Measurements from ENCODE around the gene RBMS3.
"Not testable (repeated sequence)": the region's sequence is repeated elsewhere in the genome, so short reads cannot be mapped to it uniquely, and the experiment has no call there.

RBMS3 gene

DNA sequence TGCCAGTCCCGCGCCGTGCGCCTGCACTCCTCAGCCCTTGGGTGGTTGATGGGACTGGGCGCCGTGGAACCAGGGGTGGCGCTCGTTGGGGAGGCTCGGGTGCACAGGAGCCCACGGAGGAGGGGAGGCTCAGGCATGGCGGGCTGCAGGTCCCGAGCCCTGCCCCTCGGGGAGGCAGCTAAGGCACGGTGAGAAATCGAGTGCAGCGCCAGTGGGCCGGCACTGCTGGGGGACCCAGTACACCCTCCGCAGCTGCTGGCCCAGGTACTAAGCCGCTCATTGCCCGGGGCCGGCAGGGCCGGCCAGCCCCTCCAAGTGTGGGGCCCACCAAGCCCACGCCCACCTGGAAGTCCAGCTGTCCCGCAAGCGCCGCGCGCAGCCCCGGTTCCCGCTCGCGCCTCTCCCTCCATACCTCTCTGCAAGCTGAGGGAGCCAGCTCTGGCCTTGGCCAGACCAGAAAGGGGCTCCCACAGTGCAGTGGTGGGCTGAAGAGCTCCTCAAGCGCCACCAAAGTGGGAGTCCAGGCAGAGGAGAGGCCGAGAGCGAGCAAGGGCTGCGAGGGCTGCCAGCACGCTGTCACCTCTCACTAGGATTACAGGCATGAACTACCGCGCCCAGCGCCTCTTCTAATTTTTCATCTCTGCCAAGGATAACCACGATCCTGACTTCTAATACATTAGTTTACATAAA is 192.8 kb downstream of the RBMS3 start:
- DNase-seq (ENCODE audit: low read depth in 1 of 2, low spot score in 1 of 2) = not testable (repeated sequence)

DNA sequence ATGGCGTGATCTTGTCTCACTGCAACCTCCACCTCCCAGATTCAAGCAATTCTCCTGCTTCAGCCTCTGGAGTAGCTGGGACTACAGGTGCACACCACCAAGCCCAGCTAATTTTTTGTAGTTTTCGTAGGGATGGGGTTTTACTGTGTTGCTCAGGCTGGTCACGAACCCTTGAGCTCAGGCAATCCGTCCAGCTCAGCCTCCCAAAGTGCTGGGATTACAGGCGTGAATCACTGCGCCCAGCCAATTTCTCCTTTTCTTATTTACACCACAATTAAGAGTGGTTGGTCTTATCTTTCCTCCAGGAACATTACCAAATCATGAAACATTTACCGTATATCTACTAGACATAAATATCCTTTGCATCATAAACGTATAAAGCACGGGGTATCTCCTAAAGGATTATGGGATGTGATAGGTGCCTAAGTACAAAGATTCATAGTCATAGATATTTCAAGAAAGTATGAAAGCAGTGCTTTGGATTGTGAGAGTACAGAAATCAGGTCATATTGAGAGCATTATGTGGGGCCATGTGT is 194.5 kb downstream of the RBMS3 start:
- DNase-seq (ENCODE audit: low read depth in 1 of 2, low spot score in 1 of 2) = no peak

DNA sequence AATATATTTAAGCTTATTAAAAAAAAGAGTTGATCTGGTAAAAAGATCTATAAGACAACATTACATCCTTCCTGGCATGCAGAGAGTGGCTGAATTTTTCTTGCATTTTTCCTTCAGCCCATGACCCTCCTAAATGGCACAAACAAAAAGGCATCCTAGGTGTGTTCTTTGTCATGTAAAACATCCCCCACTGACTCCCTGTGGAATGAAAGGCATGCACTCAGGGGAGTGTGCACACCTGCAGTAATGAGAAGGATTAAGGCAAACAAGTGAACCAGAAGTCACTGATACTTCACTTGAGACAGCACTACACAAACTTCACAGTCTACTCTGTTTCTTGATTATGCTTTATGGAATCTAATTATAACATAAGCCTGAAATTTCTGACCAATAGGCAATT is 195.0 kb downstream of the RBMS3 start:
- DNase-seq (ENCODE audit: low read depth in 1 of 2, low spot score in 1 of 2) = no peak

DNA sequence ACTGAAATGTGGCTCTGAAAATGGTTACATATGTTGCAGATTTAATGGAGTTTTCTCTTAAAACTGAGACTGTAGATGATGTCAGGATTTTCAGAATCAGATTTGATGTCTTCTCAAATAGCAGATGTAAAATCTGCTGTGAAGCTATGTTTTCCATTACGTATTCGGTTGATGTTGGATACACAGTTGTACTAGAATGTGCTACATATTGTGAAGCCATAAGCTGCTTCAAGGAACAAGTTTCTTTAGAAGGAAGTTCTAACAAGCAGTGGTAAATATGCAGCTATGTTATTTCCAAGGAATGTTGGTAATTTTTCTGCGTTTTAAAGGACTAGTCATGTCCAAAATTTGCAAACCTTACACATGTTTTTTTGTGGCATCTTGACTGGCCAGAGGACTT is 197.7 kb downstream of the RBMS3 start:
- no peak for DNase-seq (ENCODE audit: low read depth in 1 of 2, low spot score in 1 of 2)

DNA sequence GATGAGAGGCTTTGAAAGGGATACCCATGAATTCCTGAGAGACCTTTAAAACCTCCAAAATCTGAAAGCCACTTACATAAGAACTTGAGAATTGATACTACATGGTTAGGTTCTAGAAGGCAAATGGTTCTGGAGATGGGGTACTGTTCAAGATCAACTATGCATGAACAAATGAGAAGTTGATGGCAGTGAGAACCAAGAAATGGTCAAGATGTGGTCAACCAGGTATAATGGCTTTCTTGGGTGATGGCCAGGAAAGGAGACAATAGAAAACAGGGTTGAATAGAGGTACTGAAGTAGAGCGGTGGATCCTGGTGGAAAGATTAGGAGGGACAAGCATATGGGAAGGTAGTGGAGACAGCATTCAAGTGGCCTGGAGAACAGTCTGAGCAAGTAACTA is 200.4 kb downstream of the RBMS3 start:
- no peak for DNase-seq (ENCODE audit: low read depth in 1 of 2, low spot score in 1 of 2)

DNA sequence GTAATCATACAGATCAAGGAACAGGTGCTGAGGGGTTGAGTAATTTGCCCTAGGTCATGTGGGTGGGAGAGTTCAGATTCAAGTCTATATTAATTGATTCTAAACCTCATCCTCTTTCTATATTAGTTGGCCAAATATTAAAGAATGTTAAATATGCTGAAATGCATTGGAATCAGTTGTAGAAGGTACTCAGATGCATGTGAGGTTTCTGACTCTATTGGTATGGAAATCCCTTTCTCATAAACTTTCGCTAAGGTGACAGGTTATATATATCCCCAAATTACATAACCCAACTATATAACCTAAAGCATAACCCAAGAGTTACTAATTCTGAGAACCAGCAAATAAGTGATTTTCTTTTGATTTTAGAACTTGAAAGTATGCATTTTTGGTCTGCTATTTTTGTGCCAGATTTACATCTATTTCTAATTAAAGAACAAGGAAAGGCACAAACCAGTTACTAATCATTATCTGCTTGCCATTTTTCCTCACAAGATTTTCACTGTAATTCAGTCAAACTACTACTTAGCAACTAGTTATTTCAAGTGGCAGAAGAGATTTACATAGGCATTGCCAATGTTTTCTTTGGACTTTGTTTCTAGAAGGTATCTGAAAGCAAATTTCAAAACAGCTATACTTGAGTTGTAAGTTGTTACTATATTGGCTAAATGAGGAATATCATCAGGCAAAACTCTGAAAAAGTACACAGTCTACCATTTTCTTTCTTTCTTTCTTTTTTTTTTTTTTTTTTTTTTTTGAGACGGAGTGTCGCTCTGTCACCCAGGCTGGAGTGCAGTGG is 201.3 kb downstream of the RBMS3 start:
- DNase-seq (ENCODE audit: low read depth in 1 of 2, low spot score in 1 of 2) = no peak

DNA sequence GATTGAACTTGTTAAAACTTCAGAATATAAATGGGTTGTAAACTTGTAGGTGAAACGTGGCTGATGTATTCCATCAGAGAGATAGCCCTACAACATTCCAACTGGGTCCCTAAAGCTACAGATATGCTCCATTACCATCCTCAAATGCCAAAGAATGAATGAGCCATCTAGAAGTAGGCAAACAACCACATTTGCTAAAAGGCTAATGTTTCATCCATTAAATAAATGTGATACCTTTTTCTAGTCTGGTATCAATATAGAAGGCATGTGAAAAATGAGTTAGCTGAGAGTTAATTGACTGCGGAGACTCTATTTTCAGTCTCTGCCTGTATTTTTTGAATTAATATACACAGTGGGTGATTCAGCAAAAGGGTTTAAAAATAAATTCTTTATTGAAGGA is 203.8 kb downstream of the RBMS3 start:
- DNase-seq (ENCODE audit: low read depth in 1 of 2, low spot score in 1 of 2) = no peak

DNA sequence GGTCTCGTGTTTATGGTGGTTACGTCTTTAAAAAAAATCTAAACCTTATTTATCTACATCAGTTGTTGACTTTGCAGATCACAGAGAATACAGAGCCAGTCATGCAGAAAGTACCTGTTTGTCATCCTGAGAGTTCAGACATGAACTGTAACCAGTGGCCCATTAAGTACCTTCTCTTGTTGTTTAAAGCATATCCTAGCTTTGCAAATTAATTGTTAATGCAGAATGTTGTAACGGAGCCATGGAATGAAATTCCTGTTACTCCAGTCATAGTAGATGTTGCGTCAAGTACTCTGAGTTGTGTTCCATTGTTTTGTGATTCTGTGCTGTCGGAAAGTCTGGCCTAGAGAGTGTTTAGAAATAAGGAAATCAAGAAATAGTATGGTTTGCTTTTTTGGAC is 205.2 kb downstream of the RBMS3 start:
- no peak for DNase-seq (ENCODE audit: low read depth in 1 of 2, low spot score in 1 of 2)

DNA sequence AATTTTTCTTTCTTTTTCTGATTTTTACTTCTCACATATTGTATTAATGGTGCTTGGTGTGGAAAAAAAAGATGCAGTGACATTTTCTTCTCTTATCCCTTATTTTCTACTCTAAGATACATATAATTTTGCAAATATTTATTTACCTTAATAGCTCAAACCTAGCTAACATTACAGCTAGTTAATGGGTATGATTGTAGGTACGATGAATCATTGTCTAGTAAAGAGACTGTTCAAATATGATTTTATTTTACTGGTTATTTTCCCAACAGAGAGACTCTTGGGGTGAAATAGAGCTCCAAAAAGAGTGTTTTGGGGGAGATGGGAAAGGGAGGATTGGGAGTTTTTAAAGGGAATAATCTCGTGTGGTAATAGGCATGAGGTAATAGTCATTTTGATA is 206.0 kb downstream of the RBMS3 start:
- no peak for DNase-seq (ENCODE audit: low read depth in 1 of 2, low spot score in 1 of 2)

DNA sequence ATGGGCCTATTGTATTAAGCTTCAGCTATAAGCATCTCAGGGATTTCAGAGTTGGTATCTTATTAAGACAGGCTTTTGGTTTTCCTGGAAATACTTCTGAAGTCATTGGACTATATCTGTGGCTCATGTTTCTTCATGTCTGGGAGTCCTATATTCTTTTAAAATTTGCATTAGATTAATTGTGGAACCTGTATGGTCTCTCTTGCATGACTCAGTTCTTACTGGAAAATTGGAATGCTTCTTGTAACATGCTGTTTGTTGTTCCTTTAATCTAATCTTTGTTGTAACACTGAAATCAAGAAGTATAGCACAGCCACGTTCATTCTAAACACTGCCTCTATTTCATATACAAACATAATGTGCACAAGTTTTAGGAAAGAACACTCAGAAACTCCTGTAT is 208.1 kb downstream of the RBMS3 start:
- no peak for DNase-seq (ENCODE audit: low read depth in 1 of 2, low spot score in 1 of 2)

DNA sequence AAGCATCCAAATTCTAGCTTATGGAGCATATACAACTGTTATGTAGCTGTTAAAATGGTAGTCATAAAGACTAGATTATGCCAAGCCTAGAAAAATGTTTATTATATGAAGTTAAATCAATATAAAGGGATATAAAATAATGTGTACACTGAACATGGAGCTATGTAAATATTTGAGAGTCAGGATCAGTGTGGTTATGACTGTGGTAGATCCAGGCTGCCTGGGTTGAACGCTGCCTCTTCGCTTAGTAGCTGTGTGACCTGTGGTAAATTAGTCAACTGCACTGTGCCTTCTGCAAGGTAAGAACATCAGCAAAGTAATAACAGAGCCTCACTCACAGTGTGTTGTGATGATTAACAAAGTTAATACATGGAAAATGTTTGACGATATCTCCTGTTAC is 212.2 kb downstream of the RBMS3 start:
- no peak for DNase-seq (ENCODE audit: low read depth in 1 of 2, low spot score in 1 of 2)

DNA sequence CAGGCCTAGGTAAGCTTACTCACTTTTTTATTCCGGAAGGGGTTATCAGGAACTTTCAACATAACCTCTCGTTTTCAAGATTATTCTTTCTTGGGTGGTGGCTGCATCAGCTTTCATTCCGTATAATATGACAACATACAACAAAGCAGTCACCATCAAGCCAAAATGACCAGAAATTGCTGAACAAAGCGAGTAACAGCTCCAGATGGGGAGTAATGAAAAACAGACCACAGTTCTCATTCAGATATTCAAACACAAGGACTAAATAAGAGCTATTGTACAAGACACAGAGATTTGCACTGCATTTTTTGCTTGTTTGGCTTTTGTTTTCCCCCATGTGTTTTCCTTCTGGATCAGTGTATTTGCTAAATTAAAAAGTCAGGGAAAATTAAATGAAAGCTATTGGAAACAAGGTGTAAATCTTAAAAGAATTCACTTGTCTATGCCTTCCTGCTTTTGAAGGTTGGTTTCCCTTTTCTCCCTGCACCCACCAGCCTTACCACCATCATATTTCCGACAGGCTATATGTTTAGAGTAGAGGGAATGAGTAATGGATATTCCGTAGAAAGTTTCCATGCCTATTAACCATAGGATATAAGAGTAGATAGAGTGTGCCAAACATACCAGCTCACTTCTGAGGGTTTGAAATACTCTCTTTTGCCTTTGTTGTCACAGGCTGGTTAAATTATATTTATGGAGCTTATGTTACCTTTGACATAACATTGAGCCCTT is 213.6 kb downstream of the RBMS3 start:
- no peak for DNase-seq (ENCODE audit: low read depth in 1 of 2, low spot score in 1 of 2)

DNA sequence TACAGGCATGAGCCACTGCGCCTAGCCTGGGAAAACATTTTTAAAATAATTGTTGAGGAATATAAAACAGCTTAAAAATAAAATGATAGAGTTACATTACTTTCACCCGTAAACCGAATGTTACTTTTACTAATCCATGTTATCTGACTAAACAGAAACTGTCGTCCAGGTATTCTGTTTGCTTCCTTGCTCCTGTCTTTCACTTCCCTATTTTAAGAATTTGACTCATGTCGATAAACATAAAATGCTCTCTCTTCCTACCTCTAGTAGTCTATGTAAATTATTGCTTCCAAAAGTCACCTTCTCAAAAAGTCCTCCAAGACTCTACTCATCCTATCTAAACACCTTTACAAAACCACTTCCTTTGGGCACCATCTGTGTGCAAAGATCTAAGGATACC is 216.4 kb downstream of the RBMS3 start:
- DNase-seq (ENCODE audit: low read depth in 1 of 2, low spot score in 1 of 2) = no peak

DNA sequence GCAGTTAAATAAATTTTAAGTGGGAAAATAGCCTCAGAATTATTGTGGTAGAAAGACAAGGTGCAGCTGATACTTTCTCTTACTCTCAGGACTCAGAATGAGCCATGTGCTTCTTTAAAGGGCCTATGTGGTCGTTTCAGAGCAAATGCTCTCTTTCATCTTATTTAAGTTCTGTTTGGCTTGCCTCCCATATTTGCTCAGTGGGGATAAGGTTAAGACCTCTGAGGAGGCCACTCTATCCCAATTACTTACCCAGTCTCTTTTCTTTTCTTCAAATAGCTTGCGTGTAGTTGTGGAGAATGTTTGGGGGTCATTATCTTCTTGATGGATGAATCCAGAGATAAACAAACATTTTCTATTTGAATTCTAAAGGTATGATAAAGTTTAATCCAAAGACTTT is 221.9 kb downstream of the RBMS3 start:
- DNase-seq (ENCODE audit: low read depth in 1 of 2, low spot score in 1 of 2) = no peak

DNA sequence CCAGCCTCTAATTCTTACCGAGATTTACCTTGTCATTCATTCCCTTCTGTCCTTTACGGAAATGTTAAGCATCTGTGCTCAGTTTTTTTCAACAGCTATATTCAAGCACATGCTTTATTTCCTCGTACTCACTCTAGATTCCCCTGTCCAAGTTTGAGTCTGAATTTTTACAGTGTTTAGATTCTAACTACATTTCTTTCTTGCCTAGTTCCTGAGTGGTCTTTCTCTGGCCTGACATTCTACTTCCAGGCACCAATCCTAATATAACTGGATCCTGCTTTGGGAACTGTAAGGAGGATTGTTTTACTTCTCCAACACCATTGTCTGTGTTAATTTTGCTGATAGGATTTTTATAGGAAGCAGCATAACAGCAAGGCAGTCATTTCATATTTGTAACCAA is 222.4 kb downstream of the RBMS3 start:
- no peak for DNase-seq (ENCODE audit: low read depth in 1 of 2, low spot score in 1 of 2)

DNA sequence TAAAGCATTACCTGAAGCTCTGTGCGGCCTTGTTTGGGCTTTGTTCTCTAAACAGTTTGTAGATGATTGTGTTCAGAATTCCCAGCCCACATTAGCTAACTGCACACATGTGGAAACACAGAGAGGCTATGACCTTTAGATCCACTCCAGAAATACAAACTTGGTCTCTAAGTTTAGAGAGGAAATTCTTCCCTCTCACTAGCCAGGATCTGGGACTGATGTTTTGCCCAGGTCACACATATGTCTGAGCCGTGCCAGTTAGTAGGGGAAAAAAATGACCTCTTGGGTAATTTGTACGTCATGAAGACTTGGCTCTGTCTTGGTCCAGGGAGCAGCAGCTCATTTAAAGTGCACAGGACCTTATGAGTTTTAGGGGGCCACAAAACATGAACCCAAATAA is 223.1 kb downstream of the RBMS3 start:
- DNase-seq (ENCODE audit: low read depth in 1 of 2, low spot score in 1 of 2) = no peak

DNA sequence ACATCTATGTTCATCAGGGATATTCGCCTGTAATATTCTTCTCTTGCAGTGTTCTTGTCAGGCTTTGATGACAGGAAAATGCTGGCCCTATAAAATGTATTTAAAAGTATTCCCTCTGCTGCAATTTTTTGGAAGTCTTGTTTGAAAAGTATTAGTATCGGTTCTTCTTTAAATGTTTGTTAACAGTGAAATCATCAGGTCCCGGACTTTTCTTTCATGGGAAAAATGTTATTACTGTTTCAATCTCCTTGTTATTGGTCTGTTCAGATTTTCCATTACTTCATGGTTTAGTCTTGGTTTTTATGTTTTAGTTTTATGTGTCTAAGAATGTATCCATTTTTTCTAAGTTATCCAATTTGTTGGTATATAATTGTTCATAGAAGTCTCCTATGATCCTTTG is 225.6 kb downstream of the RBMS3 start:
- no peak for DNase-seq (ENCODE audit: low read depth in 1 of 2, low spot score in 1 of 2)

DNA sequence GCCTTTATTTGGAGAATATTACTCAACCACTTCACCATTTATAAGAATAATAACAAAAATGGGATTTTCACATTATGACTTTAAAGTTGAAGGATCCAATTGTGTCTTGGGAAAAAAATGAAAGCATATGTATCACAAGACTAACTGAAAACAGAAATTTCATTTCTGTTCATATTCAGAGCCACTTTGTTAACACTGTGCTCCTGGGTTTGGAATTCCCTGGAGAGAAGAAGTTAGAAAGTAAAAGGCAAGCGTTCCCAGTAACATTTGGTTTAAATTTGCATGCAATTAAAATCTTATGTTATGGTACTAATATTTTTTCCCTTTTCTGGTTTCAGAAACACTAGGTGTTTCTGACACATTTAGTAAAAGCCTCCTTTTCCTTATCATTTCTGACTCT is 230.8 kb downstream of the RBMS3 start:
- no peak for DNase-seq (ENCODE audit: low read depth in 1 of 2, low spot score in 1 of 2)

DNA sequence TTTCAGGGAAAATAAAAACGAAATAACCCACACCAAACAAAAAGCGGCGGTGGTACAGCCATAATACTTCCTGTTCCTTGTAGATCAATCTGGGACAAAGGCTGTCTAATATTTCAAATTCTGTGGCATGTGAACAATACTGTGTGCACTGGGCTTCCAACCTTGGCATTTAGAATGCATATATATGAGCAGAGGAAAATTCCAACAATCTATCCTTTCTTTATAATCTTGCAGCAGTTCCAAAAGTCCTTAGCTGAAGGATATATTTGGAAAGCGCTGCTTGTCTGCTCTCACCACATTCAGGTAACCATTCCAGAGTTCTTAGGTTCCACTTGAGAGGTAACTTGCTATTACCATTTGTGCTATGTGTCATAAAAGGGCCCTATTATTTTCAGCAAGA is 231.8 kb downstream of the RBMS3 start:
- DNase-seq (ENCODE audit: low read depth in 1 of 2, low spot score in 1 of 2) = no peak

DNA sequence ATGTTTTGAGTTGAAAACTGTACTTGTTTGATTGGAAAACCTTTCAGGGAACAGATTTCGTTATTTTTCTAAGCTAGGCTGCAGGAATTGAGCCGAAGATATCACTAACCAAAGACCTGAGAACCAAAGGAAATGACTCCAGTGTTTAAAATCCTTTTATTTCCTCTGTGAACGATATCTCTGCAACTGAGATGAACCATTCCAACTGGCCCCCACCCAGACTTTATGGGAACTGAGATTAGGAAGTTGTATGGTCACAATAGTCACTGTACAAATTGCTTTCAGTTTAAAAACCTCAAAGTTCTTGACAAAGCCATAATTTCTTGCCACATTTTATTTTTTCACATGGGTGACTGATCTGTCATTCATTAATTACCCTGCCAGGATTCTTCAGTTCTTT is 232.4 kb downstream of the RBMS3 start:
- DNase-seq (ENCODE audit: low read depth in 1 of 2, low spot score in 1 of 2) = no peak

DNA sequence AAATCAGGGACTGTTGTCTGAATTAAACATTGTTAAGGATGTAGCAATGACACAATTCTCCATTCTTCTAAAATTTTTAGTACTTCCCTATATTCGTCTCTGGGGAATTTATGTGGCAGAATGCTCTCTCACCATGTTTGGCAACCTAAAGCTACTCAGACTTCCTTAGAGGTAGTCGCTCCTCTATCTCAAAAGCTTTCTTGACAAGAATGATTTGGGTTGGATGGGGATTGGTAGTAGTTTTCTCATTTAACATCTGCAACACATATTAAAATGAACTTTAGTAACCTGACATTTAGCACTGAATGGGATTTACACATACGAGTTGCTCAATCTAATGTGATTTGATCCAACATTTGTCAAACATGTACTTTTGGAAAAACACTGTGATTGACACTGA is 233.3 kb downstream of the RBMS3 start:
- no peak for DNase-seq (ENCODE audit: low read depth in 1 of 2, low spot score in 1 of 2)

DNA sequence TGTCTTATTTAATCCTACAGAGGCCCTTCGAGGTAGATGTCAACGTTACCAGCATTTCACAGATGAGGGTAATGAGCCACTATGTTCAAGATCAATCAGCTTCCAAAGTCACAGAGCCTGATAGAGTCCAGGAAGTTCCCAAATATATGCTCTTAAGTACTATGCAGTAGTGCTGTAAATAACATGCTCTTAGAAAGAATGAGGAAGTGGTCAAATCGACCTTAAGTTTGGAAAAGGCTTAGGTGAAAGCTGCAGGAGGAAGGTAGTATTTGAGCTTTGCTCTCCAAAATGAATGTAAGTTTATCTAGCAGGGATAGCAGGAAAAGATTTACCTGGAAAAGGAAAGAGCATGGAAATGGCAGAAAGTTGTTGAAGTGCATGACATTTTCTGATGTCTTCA is 234.0 kb downstream of the RBMS3 start:
- no peak for DNase-seq (ENCODE audit: low read depth in 1 of 2, low spot score in 1 of 2)

All from activated T-helper 1 cell treated with anti-CD3 and anti-CD28 coated beads, Interleukin-2, amount 50 U/mL, for 16 hours (primary cell).